NOMO-1 (cell line): ENCODE results near the gene CFAP126.
"Not testable (repeated sequence)": the region's sequence is repeated elsewhere in the genome, so short reads cannot be mapped to it uniquely, and the experiment has no call there.

Experiments
- DNase-seq, 2 experiments: peaks; one replicate each; lab custom pipeline; 2025; ENCODE audit not compliant: unreplicated experiment in 2 of 2; lab: John Stamatoyannopoulos, UW

CFAP126 gene

DNA sequence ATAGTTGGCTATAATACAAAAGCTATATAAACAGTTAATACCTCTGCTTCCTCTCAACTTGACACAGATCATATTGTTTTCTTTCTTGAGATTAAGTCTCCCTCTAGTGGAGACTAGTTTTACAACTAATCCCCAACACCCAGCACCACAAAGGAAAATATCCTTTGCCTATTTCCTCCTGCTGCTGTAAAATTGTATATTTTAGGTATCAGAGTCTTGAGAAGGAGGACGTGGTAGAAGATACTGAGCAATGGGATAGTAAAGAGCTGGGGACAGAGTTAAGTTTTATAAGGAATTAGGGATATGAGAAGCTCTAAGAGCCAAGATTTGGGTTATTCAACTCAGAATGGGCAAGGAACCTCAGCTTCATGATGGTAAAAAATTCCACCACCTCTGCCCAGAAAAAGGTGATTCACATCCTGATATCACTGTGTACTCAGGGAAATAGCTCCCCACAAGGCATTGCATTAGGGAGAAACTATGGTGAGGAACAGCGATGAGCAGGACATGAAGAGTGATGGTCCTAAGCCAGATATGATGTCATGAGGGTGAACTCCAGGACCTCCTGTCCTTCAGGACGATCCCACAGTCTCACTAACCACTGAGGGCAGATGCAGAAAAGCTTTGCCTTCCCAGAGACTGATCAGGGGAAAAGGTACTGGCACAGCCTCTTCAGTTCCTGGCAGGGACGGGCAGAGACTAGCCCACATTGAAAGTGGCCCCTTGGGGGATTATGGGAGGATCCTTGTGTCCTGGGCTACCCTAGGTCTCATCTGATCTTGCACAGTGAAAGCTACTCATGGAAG lies 14.7 kb upstream of the CFAP126 start:
- DNase-seq: peak in 1 of 2 experiments; percentile 75

DNA sequence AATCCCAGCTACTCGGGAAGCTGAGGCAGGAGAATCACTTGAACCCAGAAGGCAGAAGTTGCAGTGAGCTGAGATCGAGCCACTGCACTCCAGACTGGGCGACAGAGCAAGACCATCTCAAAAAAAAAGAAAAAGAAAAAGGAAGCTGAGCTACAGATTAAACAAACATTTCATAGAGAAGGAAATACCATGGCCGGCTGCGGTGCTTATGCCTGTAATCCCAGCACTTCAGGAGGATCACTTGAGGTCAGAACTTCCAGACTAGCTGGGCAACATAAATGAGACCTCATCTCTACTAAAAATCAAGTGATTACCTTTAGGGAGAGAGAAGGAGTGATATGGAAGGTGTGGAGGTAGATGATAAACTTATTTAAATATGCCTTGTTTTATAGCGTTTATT lies 14.0 kb upstream of the CFAP126 start:
- DNase-seq: no peak

DNA sequence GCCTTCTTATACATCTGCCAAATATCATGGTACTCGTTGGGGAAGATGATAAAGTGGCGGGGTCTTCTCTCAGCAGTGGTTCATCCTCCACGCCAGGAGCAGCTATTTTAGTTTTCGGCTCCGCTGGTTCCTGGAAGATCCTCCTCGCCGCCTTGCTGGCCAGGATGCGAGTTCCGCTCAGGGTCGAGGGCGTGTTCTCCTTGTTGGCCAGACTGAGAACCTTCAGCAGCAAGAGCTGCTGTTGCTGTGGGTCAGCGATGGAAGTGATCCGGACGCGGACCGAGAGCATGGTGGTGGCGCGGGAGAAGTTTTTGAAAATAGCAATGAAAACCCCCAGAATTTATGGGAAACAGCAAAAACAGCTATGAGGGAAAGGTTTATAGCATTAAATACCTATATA lies 11.4 kb upstream of the CFAP126 start:
- DNase-seq: no peak

DNA sequence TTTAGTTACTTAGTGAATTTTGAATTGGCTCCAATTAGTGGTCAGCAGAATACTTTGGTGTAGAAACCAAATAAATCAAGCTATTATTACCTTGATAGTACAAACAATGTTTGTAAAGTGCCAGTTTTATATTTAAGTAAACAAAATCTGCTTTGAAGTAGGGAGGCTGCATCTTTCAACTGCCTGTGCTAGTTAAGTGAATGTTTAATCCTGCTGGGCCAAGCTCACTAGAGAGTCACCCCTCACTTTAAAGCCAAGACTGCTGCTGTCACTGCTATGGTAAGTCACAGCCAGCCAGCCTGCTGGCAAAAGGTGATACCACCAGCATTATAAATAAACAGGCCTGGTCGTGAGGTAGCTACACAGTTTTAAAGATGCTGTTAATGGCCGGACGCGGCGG lies 10.3 kb upstream of the CFAP126 start:
- no peak for DNase-seq

DNA sequence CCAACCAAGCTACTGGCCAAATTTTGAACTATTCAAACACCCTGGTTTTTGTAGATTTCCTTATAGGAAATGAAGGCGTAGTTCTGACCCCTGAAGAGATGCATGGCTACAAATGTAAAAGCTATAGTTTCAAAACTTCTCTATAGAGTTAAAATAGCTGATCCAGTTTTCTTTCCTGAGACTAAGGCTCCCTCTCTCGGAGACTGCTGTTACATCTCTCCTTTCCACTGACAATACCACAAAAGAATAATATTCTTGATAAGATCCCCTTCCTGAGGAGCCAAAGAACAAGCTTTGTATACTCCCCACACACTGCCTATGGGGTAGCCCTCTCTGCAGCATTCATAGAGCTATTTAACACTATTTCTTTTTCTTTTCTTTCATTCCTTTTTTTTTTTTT lies 6.7 kb upstream of the CFAP126 start:
- peak in 1 of 2 experiments; percentile 32 for DNase-seq

DNA sequence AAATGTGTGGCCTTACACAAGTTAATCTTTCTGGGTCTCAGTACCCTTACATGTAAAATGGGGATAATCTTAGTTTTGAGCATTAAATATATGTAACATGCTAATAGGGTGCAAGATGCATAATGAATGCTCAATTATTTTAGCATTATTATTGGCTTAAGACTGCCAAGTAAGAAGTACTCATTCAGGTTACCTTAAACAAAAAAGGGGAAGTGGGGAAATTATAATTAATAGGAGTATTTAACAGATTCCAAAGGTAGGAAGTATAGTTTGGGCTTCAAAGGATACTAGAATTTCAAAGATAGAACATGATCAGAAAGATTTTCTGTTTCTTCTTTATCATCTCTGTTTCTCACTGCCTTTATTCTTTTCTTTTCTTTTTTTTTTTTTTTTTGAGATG lies 5.8 kb upstream of the CFAP126 start:
- no peak for DNase-seq

DNA sequence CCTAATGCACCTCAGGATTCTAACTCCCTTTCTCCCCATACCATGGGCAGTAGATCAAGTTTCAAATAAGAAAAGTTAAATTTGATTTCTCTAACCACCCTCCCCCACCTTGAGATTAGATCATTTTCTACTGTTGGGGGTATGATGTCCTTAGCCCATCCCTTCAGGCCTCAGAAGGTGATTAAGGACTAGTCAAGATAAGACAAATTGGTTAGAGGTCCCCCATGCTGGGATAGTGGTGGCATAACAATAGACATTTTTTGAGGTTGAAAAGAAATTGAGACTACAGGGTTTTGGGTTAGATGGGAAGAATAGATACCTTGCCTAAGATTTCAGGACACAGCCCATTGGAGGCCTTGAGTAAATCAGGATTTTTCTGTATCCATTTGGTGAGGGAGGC lies 2.5 kb downstream of the CFAP126 start:
- no peak for DNase-seq

DNA sequence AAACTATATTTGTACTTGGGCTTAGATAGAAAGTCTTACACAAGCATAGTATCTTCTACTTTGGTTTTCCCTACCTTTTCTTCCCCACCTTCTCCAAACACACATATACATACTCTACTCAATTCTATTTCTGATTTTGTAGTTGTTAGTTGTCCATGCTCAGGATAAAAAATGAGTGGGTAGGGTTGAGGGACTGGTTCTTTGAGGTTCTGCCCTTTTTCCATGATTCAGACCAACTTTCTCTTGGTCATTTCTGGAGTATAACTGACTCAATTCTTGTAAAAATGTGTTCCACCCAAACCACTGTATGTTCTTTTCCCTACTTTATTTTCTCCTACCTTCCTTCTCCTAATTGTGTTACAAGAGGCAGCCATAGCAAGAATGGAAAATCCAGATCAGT lies 3.3 kb downstream of the CFAP126 start:
- DNase-seq: no peak

DNA sequence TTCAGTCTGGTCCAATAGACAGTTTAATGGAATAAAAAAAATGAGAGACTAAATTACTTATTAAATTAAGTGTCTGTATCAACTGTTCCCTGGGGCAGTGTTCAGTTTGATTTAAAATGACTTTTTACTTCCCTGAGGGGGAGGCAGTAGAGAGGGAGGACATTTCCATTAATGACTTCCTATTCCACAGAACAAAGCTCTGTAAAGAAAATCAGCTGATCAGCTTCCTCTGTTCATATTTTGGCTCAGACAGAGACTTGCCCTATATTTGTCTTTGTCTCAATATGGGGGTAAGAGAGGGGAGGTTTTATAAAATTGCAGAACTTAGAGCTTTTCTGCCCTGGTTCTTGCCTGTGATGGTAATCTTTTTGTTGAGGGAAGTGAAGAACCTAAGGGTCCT lies 8.4 kb downstream of the CFAP126 start:
- peak in 1 of 2 experiments; percentile 46 for DNase-seq

DNA sequence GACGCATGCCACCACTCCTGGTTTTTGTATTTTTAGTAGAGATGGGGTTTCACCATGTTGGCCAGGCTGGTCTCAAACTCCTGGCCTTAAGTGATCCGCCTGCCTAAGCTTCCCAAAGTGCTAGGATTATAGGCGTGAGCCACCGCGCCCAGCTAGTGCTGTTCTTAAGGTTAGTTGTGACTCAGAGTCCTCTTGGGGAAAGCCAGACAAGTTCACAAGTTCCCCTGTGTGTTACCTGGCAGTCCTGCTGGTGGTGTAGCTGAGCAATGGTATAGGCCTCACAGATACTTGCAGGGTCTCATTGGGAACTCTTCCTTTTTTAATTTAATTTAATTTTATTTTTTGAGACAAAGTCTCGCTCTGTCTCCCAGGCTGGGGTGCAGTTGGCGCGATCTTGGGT lies 10.6 kb downstream of the CFAP126 start:
- no peak for DNase-seq

DNA sequence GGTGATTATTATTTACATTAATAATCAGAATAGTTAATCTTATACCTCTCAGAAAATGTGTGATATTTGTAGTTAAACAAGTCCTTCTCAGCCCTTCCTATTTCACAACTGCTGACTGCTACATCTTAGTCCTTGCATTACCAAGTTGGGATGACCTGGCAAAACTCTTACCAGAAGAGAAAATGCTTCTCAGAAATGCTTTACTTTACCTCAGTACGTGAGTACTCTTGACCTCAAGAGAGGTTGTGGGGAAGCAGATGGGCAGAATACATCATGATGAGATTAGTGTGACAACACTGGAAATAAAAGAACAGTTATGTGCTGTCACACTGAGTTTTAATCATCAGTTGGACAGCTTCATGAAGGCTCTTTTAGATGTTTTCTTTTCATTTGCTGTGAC lies 16.2 kb downstream of the CFAP126 start:
- no peak for DNase-seq

DNA sequence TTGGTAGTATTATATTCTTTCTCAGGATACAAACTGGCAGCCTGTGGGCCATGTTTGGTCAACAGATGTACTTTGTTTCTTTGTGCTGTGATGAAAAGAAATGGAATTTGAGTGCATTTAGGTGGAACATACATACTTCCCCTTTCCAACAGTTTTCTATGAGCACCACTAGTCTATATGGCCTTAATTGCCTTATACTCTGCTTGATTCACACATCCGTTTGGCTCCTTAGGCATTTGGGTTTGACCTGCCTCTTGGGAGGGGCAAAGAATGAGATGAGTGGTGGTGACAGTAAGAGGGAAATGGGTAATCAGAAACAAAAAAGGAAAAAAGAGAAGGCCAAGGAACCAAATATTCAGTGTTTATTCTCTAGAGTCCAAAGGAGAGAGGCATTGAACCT lies 17.0 kb downstream of the CFAP126 start:
- DNase-seq: peak; percentile 60 to 77

DNA sequence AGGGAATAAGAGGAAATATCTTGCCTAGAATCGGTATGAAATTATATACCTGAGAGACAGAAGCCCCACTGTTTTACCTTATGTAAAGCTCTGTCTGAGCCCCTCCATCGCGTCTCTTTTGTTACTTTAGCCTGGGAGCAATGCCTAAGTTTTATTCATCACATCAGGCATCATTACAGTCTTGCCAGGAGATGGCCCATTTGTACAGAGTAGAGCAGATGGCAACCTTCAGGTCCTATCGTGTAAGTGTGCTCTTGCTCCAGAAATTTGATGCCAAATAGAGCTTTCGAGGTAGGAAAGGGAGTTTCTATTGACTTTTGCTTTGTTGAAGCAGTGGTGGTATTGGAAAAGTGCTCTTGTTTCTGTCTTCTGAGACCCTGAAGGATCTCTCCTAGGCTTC lies 24.9 kb downstream of the CFAP126 start:
- DNase-seq: no peak

DNA sequence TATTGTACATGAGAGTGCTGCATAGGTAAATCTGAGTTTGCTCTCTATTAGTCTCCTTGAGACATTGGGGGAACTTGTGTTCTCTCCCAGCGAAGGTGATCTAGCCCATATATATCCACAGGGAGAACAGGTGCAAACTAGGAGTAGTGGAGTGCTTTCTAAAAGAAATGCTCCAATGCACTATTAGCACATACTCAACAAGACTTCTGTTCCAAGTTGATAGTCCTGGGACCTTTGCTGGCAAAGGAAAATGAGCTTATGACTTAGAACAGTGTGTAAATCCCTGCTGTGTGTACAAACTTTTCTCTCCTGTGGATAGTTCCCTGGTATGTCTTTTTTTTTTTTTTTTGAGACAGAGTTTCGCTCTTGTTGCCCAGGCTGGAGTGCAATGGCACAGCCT lies 25.5 kb downstream of the CFAP126 start:
- DNase-seq: no peak

DNA sequence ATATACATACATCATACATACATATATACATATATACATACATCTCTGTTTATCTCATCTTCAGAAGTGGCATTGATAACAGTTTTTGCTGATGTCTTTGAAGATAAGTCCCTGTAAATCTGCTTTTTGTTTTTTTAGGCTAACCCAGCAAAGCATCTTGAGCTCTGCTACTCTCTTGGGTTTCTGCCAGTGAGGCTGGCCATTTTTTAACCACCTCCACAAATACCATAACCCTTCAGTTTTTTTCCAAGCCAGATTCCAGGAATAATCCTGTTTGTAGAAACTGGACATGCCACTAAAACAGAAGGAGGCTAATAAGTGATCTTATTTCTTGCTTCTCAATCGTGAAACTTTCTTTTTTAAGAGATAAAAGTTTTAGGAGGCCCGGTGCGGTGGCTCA lies 31.9 kb downstream of the CFAP126 start:
- no peak for DNase-seq

DNA sequence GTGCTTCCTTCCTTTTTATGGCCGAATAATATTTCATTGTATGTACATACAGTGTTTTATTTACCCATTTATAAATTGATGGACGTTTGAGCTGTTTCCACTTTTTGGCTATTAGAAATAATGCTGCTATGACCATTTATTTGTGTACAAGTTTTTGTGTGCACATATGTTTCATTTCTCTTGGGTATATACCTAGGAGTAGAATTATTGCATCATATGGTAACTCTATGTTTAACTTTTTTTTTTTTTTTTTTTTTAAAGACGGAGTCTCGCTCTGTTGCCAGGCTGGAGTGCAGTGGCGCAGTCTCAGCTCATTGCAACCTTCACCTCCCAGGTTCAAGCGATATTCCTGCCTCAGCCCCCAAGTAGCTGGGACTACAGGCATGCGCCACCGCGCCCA lies 34.5 kb downstream of the CFAP126 start:
- no peak for DNase-seq

DNA sequence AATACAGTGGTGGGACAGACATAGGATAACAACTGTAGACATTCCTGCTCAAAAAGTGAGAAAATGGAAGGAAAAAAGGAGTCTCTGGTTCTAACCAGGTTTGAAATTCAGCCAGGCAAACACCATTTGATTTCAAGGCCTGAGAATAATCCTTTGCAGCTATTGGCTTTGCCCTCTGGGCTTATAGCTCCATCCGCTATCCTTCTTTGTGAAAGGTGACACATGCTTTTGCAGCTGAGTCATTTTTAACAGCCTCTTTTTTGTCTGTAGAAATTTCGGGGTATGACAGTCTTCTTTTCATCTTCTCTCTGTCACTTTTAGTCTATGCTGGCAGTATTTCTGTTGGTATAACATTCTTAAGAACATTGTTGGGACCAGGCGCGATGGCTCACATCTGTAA lies 37.3 kb downstream of the CFAP126 start:
- no peak for DNase-seq

DNA sequence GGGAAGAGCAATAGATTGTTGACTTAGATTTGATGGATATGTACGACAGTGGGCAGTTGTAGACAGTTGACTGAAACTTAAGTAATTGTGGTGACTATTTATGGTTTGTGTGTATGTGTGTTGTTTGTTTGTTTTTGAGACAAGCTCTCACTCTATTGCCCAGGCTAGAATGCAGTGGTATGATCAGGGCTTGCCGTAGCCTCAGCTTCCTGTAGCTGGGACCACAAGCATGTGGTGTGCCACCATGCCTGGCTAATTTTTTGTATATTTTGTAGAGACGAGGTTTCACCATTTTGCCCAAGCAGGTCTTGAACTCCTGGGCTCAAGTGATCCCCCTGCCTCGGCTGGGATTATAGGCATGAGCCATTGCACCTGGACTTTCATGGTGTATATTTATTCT lies 43.7 kb downstream of the CFAP126 start:
- no peak for DNase-seq

DNA sequence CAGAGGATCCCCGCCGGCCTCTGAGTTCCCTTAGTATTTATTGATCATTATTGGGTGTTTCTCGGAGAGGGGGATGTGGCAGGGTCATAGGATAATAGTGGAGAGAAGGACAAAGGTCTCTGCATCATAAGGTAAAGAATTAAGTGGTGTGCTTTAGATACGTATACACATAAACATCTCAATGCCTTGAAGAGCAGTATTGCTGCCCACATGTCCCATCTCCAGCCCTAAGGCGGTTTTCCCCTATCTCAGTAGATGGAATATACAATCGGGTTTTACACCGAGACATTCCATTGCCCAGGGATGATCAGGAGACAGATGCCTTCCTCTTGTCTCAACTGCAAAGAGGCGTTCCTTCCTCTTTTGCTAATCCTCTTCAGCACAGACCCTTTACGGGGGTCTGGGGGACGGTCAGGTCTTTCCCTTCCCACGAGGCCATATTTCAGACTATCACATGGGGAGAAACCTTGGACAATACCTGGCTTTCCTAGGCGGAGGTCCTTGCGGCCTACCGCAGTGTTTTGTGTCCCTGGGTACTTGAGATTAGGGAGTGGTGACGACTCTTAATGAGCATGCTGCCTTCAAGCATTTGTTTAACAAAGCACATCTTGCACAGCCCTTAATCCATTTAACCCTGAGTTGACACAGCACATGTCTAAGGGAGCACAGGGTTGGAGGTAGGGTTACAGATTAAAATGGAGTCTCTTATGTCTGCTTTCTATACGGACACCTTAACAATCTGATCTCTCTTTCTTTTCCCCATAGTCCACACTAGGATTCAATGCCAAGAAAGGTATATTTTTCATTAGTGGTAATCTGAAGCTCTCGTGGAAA lies 51.6 kb downstream of the CFAP126 start:
- not testable (repeated sequence) for DNase-seq
